GM12878 (cell line): Measurements from ENCODE around the gene TNIP1.

Experiments used
- MTA3 ChIP-seq: IDR thresholded peaks from 2 replicates; pipeline ENCODE4 v1.6.1; 2012; ENCODE audit warnings: low read length, inconsistent platforms, borderline replicate concordance
- POLR2A ChIP-seq: IDR thresholded peaks from 2 replicates; pipeline ENCODE4 v1.6.1; 2011; ENCODE audit warnings: low read depth, mild to moderate bottlenecking, low read length
- ZNF274 ChIP-seq: IDR thresholded peaks from one replicate; pipeline ENCODE4 v1.8.0; 2011; ENCODE audit not compliant: insufficient read length, insufficient read depth
- TF ChIP-seq, protein P1 (sequence below), 3 experiments: IDR thresholded peaks in 2 of 3; conservative IDR thresholded peaks in 1 of 3; 2 replicates each; pipeline ENCODE4 v1.5.1; 2011; ENCODE audit warnings: low read depth in 3 of 3, low read length in 3 of 3, mild to moderate bottlenecking in 3 of 3, control low read depth in 2 of 3, moderate library complexity in 2 of 3, inconsistent platforms in 1 of 3, mixed read lengths in 1 of 3; ENCODE audit not compliant: control insufficient read depth in 2 of 3, insufficient read depth in 1 of 3; ENCODE audit errors: extremely low read depth in 1 of 3

DNA sequence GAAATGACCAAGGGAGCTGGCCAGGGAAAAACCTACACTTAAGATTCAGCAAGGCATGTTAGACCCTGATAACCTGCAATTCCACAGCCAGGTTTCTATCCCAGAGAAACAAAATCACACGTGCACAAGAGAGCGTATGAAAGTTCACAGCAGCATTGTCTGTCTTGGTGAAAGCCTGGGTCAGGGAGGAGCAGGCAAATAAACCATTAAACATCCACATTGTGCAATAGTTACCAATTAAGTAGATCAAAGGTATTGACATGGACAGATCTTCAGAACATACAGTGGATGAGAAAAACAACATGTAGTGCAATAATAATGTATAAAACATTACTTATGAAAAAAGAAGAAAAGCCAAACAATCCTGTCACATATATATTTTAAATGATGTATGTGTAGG, 76.3 kb downstream of the TNIP1 start:
- TF ChIP-seq, protein P1, sequence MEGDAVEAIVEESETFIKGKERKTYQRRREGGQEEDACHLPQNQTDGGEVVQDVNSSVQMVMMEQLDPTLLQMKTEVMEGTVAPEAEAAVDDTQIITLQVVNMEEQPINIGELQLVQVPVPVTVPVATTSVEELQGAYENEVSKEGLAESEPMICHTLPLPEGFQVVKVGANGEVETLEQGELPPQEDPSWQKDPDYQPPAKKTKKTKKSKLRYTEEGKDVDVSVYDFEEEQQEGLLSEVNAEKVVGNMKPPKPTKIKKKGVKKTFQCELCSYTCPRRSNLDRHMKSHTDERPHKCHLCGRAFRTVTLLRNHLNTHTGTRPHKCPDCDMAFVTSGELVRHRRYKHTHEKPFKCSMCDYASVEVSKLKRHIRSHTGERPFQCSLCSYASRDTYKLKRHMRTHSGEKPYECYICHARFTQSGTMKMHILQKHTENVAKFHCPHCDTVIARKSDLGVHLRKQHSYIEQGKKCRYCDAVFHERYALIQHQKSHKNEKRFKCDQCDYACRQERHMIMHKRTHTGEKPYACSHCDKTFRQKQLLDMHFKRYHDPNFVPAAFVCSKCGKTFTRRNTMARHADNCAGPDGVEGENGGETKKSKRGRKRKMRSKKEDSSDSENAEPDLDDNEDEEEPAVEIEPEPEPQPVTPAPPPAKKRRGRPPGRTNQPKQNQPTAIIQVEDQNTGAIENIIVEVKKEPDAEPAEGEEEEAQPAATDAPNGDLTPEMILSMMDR (IDR thresholded peaks at IDR 0.05 in 2 of 3, conservative IDR thresholded peaks at IDR 0.05 in 1 of 3; ENCODE audit: control insufficient read depth in 2 of 3, extremely low read depth in 1 of 3, insufficient read depth in 1 of 3, low read depth in 3 of 3, low read length in 3 of 3), result no peak
- no peak for TF ChIP-seq ZNF274
- no peak for TF ChIP-seq POLR2A
- TF ChIP-seq MTA3, result no peak
